ENCODE data around the gene PI4K2B.

GRCh38 chr4:25299476-25300203 lies 65.8 kb downstream of the PI4K2B start:
- TF ChIP-seq POLR2AphosphoS5 (IDR thresholded peaks at IDR 0.05; ENCODE audit: borderline replicate concordance, low read depth, low read length) (no peak), EZH2 (IDR thresholded peaks at IDR 0.05) (no peak), FOXP2 (optimal IDR thresholded peaks at IDR 0.05; ENCODE audit: control extremely low read depth, extremely low read length, insufficient read depth) (no peak)

All from SK-N-MC (cell line).